ENCODE data around the gene FAT3. TPM values are rescaled to one million over a fixed set of nuclear protein-coding genes. Genes with fewer than 3 reads are reported as not detected.

FAT3 gene
- total RNA-seq, 1 experiment from 2014 or later, result 0.33 TPM

- Histone ChIP-seq H3K9me3 (ENCODE audit: control insufficient read depth, insufficient read depth, low read depth, low read length) (no peaks in the 10 kb centered on the region), H3K27ac (ENCODE audit: low read length) (no peak overlapping the region), H3K4me1 (ENCODE audit: control insufficient read depth, insufficient read depth, low read length) (no peaks in the 10 kb centered on the region), H3K36me3 (ENCODE audit: control insufficient read depth, insufficient read depth, low read length) (no peaks in the 10 kb centered on the region), H3K4me3 (ENCODE audit: low read depth in 2 of 2, low read length in 2 of 2) (no peak overlapping the region), H3K27me3 (ENCODE audit: control insufficient read depth, insufficient read depth, low read length) (no peaks in the 10 kb centered on the region)
- ATAC-seq (no peak), DNase-seq (ENCODE audit: low read depth, low spot score) (no peak)
- CTCF ChIA-PET, result no interaction called here
- no TSS peak for BruUV-seq (replicated peaks)
- in situ Hi-C loops (cut with HindIII; ENCODE audit: low pct_unique_long_range_greater_than_20kb, low sequenced_read_pairs) (no loop called here), intact Hi-C loops (cut with micrococcal nuclease; ENCODE audit: unreplicated experiment) (no loop called here)
- POLR2A ChIA-PET, result no interaction called here
- TF ChIP-seq CTCF (IDR thresholded peaks at IDR 0.05) (no peak), SIN3A (IDR thresholded peaks at IDR 0.05; ENCODE audit: borderline replicate concordance, insufficient read depth, low read depth, low read length) (no peak), POLR2AphosphoS5 (IDR thresholded peaks at IDR 0.05; ENCODE audit: low read depth, low read length) (no peak), TCF7L2 (IDR thresholded peaks at IDR 0.05; ENCODE audit: low read depth, low read length) (no peak), REST (IDR thresholded peaks at IDR 0.05; ENCODE audit: insufficient read depth in 1 of 2, low read depth in 2 of 2, low read length in 1 of 2) (no peak)
Observed at GRCh38 chr11:92267968-92268367, 43.4 kb downstream of the FAT3 start.

- intact Hi-C loops (cut with micrococcal nuclease; ENCODE audit: unreplicated experiment) (no loop called here), in situ Hi-C loops (cut with HindIII; ENCODE audit: low pct_unique_long_range_greater_than_20kb, low sequenced_read_pairs) (no loop called here)
- POLR2A ChIA-PET, result no interaction called here
- no peak for ATAC-seq
- no peak overlapping the region for H3K27ac ChIP-seq (ENCODE audit: low read length)
- no peaks in the 10 kb centered on the region for H3K36me3 ChIP-seq (ENCODE audit: control insufficient read depth, insufficient read depth, low read length)
- H3K4me3 ChIP-seq (ENCODE audit: low read depth in 2 of 2, low read length in 2 of 2), result no peak overlapping the region
- TF ChIP-seq SIN3A (IDR thresholded peaks at IDR 0.05; ENCODE audit: borderline replicate concordance, insufficient read depth, low read depth, low read length) (no peak), POLR2AphosphoS5 (IDR thresholded peaks at IDR 0.05; ENCODE audit: low read depth, low read length) (no peak), REST (IDR thresholded peaks at IDR 0.05; ENCODE audit: insufficient read depth in 1 of 2, low read depth in 2 of 2, low read length in 1 of 2) (no peak), TCF7L2 (IDR thresholded peaks at IDR 0.05; ENCODE audit: low read depth, low read length) (no peak)
- DNase-seq (ENCODE audit: low read depth, low spot score), result no peak
- no peaks in the 10 kb centered on the region for H3K4me1 ChIP-seq (ENCODE audit: control insufficient read depth, insufficient read depth, low read length)
- BruUV-seq (replicated peaks), result no TSS peak
- H3K27me3 ChIP-seq (ENCODE audit: control insufficient read depth, insufficient read depth, low read length), result no peaks in the 10 kb centered on the region
- CTCF ChIA-PET, result no interaction called here
- no peaks in the 10 kb centered on the region for H3K9me3 ChIP-seq (ENCODE audit: control insufficient read depth, insufficient read depth, low read depth, low read length)
Observed at GRCh38 chr11:92268546-92268945, 43.9 kb downstream of the FAT3 start.
